ENCODE measurements around the gene DTNA.

The DTNA gene

DNA sequence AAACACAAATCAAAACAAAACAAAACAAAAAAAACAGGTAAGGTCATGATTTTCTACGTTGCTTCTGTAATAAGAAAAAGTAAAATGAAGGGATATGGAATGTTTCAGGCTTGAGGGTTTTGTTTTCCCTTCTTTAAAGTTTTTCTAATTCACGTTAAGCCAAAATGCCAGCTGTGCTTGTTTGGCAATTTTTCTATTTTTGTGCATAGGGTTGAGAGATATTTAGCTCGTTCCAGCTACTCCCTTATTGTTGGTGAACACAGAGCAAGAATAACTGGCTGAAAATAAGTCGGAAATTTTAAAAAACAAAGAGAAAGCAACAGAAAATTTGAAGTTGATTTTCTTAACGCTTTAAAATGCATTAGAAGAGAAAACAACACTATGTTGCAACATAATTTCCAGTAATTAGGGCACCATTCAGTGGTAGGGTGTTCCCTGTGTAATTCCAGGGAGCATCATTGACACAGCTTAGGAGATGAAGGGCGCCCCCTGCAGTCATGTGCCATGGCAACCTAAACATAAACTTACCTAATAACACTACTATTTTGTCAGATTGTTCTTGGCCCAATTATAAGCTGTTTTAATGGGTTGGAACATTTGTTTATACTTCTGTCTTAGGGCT is 99.5 kb downstream of the DTNA start:
- no peak for DNase-seq

DNA sequence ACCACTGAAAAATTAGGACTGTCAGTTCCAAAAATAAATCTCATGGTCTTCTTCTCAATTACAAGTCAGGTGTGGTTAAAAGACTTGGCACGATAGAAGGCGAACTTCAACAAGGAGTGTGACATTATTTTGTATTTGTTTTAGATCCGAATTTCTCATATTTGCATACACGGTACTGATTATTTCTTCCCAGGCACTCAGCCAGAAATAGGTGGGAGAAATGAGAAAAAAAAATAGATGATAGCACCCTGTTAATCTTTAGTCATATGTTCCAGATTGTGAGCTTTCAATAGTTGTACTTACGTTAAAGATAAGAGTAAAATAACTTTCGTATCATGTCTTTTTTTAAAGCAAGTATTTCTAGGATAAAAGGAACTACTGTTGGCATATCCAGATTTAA is 106.1 kb downstream of the DTNA start:
- DNase-seq, result no peak

DNA sequence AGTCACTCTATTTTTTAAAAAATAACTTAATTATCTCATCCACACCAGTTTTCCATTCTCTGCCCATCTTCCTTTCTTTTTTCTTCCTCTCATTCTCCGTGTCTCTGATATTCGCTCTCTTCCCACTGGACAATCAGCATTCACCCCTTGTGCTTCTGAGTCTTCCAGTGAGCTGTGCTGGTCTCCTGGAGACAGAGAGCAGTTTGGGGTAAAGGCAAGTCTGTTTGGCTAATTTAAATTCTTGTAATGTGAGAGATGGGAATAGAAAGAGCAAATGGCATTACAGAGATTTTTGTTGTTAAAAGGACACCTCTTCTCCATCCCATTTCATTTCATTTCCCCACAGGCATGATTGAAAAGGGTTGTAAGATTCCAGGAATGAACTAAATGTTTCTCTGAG is 107.5 kb downstream of the DTNA start:
- DNase-seq, result no peak

DNA sequence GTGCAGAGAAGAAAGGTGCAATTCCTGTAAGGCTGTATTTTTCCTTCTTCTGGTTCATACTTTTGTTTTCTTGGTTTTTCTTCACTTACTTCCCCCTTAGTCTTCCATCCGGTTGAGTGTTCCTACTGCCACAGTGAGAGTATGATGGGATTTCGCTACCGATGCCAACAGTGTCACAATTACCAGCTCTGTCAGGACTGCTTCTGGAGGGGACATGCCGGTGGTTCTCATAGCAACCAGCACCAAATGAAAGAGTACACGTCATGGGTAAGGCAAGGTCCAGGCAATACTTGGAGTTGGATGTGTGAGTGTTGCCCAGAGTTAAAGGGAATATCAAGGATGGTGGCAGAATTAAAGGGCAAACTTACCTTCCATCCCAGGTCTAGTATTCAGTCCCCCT is 108.0 kb downstream of the DTNA start:
- no peak for DNase-seq

DNA sequence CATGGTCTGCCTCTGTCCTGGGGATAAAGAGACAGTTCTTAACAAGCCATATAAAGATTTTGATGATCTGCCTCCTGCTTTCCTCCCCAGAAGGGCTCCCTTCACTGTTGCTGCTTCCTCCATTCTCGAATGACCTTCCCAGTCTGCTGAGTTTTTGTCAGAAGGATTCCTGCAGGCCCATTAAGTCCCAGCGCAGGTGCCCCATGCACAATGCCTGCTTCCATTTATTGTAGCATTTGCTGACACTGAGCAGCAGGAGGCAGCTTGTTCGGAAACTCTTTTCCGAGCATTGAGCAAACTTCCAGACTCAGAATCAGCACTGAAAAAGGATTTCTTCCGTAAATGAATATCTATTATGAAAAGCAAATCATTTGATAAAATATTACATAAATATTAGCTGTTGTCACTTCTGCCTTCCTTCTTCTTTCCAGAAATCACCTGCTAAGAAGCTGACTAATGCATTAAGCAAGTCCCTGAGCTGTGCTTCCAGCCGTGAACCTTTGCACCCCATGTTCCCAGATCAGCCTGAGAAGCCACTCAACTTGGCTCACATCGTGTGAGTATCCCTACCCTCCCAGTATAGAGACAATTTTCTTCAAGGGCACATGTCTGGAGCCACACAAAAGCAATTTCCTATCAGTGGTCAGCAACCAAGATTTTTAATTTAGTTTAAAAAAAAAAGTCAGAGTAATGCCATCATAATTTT is 110.4 kb downstream of the DTNA start:
- DNase-seq, result no peak

DNA sequence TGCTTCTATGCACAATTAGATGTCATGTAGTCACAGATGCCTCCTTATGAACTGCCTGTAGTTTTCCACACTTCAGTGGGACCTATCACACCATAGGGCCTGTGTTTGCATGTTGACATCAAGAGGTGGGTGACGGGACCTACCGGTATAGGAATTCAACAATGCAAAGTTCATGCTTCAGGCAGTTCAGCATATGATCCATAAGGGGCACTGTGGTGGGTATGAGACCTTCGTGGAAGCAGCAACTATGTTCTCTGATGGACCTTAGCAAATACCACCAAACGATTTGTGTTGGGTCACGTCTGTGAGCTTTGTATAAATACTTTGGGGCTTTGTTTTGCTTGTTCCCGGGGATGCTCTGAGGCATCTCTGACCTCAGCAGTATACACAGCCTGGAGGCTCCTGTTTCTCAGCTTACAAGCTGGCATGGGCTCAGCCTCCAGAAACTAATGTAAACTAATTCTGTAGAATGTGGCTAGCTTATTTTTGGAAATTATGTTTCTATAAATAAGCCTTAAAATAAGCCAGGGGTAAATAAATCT is 111.6 kb downstream of the DTNA start:
- no peak for DNase-seq

DNA sequence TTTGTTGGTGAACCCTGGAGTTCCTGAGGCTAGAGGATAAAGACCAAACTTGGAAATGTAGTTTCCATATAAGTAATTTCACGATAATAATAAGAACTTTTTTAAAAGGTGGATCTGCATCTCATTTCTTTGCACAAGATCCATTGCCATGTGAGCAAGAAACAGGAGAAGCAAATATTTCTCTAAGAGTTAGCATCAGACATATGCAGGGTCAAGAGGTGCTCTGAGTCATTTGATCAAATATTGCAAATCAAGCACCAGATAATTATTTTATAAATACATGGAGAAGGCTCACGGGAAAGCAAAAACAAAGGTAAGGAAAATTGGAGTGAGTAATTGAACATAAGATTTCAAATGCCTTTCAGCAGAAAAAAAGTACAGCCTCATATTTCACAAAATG is 118.0 kb downstream of the DTNA start:
- no peak for DNase-seq

DNA sequence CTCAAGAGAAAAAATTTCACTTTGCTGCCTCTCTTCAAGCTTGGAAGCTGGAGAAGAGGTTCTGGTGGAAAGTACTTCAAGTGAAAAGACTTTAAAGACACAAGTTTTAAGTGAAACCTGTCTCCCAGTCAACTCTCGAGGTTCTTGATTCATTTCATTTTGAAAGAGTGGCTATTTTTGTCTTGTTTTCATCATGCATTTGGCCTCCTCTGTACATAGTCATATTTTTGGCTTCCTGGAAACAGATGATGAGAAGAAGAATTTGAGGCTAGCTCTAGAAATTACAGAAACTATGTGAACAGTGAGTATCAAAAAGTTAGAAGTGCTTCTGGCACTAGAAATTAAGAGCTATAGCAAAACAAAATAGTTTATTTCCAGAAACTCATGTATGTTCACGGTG is 124.8 kb downstream of the DTNA start:
- DNase-seq, result no peak

DNA sequence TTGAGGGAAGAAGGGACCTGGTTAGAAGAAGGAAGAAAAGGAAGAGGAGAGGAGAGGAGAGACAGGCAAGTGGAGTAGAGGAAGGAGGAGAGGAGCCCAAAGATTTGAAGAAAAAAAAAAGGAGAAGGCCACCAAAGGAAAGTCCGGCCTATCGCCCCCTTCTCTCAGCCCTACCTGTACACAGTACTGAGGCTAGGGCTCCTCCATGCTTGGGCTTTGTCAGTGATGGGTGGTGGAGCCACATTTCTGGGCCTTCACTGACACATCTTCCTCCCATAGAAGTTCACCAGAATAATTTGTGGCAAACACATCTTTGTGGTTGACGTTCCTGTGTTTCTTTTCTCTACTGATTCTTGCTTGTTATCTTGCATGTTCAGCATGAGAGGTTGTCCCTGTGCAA is 125.4 kb downstream of the DTNA start:
- no peak for DNase-seq

DNA sequence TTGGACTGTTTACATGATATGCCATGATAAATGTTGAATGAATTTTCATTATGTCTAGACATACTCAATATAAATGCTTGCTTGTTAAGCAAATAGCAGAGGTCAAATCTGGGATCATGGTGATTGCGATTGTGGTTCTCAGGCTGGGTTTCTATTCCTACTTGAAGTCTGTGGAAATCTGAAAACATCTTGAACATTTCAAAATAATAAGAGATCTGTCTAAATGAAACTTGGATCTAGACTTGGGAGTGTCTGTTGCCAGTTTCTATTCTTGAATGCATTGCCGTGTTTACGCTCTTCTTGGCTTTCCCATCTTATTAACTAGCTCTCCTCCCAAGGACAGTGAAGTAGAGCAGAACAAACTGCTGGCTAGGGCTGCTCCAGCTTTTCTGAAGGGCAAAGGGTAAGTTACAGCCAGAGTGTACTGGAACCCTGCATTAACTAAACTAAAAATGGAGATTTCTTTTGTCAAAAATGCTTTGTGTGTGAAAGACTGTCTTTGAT is 127.7 kb downstream of the DTNA start:
- DNase-seq, result no peak

DNA sequence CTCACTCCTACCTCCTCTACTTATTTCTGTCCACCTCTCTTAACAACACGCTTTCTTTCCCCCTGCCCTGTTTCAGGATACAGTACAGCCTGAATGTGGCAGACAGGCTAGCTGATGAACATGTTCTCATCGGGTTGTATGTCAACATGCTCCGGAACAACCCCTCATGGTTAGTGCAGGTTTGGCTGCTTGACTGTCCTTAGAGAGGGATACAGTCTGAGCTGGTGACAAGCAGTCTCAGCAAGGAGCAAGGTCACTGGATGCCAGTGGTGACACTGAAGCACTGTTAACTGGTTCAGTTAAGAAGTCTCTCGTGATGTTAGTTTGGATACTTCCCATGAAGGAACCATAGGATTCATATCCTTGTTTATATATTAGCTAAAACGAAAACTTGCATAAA is 128.6 kb downstream of the DTNA start:
- no peak for DNase-seq

DNA sequence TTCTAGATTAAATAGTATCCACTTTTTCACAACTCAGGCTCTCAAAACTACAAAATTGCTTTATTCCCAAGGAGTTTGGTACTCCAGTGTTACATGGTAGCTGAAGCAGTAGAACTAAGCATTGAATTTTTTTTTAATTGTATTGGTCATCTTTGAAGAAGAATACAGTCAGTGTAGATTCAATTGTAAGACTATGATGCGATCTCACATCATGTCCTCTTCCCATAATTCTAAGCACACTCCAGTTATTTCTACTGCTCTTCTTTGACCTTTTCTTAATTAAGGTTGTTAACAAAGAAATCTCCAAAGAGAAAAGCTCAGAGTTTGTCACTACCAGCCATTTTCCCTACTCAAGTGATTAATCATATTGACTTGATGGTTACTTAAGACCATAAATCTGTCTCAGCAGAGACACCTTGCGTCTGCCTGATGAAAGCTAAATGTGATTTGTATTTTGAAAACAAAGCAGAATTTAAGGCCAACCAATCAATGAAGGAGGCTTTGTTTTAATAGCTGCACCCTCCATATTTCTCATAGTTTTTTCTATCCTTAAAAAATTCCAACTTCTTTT is 130.2 kb downstream of the DTNA start:
- DNase-seq, result no peak

DNA sequence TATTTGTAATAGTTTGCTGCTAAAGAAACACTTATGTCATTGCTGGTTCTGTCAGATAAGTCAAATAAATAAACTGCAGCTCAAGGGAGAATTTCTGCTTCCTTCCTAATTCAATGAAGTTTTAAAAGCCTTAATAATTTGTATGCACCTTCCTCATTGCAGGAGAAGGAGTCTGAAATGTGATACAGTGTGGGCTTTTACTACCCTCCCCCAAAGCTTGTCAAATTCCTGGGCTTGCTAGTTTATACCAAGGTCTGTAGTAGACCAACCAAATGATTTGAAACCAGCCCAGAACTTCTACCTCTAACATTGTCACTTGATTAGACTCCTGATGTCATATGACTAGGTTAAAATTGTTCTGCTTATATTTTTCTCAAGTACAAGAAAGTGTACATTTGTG is 131.8 kb downstream of the DTNA start:
- DNase-seq, result no peak

DNA sequence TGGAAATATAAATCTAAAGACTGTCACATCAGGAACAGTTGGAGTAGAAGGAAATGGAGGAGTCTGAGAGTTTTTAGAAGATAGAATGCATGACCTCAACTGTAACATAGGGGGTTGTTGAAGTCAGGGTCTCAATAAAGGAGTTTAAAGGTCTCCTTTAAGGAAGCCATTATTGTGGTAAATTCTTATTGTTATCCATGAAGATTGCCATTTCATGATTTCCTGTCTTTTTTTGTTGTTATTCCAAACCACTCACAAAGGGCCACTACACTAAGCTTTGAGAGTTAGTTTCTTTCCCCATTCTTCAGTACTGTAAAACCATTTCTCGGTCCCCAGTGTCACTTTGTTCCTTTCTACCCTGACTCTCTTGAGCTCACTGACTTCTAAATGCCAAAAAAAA is 134.0 kb downstream of the DTNA start:
- DNase-seq, result no peak

DNA sequence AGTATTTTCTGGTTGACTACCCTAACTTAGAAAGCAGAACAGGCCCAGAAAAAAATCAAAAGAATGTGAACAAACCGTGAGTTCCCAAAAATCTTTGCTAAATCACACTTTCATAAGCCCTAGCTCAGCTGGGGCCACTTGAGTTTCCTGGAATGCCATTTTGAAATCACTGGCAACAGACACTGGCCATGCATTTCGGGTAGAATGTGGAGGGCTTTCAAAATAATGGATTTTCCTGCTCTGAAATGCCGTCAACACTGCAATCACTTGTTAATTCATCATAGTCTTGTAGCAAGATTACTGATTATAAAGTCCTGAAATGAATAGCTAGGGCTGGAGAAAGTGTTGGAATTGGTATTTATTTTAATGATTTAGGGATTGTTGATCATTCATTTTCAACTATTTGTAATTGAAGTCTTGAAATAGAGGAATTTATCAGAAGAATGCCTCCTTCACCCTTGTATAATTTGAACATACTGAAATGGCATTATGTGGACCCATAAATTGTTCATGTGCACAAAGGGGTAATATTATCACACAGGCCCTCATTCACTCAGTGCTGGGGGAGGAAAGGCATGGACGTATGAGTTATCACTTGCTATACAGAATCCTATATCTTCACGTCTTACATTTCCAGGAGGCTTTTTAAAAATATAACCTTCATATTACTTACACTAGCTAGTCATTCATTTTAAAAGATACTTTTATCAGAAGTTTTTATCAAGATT is 134.8 kb downstream of the DTNA start:
- DNase-seq, result no peak

DNA sequence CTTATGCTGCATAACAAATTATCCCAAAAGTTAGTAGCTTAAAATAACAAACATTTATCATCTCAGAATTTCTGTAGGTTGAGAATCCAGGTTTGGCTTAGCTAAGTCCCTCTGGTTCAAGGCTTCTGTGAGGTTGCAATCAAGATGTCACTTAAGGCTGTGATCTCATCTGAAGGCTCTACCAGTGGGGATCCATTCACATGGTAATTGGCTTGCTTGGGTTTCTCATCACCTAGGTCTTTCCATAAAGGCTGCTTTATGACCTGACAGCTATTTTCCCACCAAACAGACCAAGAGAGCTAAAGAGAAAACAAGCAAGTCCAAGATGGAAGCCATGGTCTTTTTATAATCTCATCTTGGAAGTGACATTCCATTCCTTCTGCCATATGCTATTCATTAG is 137.3 kb downstream of the DTNA start:
- no peak for DNase-seq

DNA sequence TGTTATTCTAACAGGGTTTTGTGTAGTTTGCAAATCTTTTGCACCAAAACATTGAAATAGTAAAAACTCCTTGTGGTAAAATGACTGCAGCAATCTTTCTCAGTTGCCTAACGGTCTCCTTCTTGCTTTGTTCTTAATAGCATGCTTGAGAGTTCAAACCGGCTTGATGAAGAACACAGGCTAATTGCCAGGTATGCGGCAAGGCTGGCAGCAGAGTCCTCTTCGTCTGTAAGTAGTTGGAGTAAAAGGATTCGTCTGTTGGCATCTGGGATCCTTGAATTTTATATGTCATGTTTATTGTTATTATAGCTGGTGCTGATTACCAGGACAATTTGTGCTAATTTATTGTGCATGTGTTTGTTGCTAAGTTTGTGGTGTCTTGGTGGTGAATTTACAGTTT is 138.1 kb downstream of the DTNA start:
- DNase-seq, result no peak

DNA sequence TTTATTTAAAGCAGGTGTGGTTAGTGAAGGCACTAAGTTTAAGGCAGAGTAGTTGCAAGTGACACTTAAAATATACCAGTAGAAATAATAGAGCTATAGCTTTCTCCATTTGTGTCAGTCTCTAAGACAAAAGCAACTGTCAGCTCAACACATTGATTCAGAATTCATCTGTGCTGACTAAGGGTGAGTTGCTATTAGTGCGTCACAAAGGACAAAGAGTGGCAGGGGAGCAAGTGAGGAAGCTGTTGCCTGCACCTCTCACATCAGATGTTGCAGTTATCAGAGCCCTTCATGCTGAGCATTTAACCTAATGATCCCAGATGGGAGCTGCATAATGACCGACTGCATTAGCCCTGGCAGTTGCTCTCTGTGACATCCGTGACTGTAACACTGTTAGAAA is 138.6 kb downstream of the DTNA start:
- no peak for DNase-seq

DNA sequence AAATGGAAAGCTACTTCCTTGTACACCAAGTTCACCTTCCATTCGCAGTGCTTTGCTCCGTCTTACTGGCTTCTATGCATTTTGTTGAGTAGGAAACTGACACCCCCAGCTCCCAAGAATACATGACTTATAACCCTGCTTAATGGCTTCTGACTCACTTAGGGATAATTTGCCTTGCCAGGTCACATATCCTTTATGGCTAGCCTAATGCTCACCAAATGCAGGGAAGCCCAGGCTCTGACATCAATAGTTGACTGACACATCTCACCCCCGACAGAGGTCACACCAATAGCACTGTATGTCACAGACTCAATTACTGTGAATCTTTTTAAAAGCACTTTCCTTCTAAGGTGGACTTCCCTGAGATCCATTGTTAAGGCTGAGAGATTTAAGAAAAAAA is 147.2 kb downstream of the DTNA start:
- DNase-seq, result no peak

DNA sequence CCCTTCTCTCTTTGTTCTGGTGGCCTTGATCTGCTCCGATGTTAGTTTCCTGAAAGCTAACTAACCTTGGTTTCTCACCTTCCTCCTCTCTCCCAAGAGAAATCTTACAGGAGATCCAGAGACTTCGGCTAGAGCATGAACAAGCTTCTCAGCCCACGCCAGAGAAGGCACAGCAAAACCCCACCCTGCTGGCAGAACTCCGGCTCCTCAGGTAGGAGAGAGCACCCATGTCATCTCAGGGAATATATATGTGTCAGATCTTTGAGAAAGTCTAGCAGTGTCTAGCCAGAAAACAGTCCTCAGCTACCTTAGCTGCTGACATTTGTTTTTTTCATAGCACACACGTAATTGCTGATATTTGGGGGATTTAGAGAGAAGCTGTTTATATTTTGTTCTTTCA is 148.1 kb downstream of the DTNA start:
- DNase-seq, result no peak

DNA sequence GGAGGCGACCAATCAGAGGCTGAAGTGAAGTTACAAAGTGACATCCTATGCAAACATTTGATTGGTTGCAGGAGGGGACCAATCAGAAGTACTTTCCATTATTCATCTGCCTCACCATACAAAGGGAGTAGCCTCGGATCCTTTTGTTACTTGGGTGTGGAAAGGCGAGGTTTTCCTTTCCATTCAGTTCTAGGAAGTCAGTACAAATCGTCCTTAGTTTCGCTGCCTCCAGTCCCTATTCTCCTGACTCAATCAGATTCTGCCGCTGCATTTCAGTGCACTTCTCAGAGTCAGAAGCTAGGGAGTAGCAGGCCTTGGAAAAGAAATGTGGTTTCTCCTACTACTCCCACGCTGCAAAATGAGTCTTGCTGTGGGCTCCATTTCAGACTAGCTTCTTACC is 149.4 kb downstream of the DTNA start:
- no peak for DNase-seq

DNA sequence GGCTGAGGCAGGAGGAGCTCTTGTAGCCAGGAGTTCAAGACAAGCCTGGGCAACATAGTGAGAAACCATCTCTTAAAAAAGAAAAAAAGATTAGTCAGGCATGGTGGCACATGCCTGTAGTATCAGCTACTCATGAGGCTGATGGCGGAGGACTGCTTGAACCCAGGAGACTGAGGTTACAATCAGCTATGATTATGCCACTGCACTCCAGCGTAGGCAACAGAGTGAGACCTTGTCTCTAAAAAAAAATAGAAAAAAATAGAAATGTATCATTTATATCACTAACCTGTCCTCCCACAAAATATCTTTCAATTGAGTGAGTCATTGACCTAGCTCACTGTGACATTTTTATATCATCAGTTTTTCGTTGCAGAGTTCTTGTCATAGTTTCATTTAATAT is 152.5 kb downstream of the DTNA start:
- peak; percentile 14 for DNase-seq

DNA sequence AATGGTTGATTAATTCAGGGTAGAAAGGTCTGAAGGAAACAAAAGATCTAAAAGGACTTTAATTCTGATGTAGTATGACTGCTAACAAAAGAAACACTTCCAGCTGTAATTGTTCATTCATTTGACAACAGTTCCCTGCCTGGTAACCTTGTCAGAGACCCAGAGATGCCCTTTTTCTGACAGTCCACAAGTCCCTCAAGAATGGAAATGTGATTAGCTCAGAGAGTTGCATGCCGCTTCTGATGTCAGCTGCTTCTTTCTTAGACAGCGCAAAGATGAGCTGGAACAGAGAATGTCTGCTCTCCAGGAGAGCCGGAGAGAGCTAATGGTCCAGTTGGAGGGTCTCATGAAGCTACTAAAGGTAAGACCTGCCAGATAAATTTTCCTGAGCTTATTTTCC is 153.6 kb downstream of the DTNA start:
- DNase-seq, result no peak

All from stimulated activated CD4-positive, alpha-beta T cell treated with anti-CD3 and anti-CD28 coated beads, Interleukin-1b, Interleukin-23, amount 100 ng/mL, for 48 hours (primary cell).